ENCODE data around the gene GAK. TPM values are rescaled to one million over a fixed set of nuclear protein-coding genes. Genes with fewer than 3 reads are reported as not detected.

GAK gene
- total and polyA plus RNA-seq, 2 of the 13 experiments (the other 11 are each of a cell fraction or from before 2014, with no cell fraction given), result 17.5 to 44.3 TPM

GRCh38 chr4:931960-932712 lies at the start of gene GAK, which contains the start of gene TMEM175 (continued):
- TF ChIP-seq IRF1 (CRISPR knock-in tag; IDR thresholded peaks at IDR 0.05; ENCODE audit: low read depth), result no peak
- no peak for TF ChIP-seq MBNL3 (CRISPR knock-in tag; conservative IDR thresholded peaks at IDR 0.05)
- TF ChIP-seq NFKBIZ (CRISPR knock-in tag; IDR thresholded peaks at IDR 0.05), result no peak
- TF ChIP-seq HMGA1 (CRISPR knock-in tag; conservative IDR thresholded peaks at IDR 0.05), result no peak
- TF ChIP-seq DMTF1 (CRISPR knock-in tag; IDR thresholded peaks at IDR 0.05), result no peak
- TF ChIP-seq CEBPB (IDR thresholded peaks at IDR 0.05; ENCODE audit: borderline replicate concordance, low read depth, low read length), result no peak
- TF ChIP-seq NR0B2 (CRISPR knock-in tag; IDR thresholded peaks at IDR 0.05), result peak; percentile 76; the same call in 1 of the 2 replicates
- TF ChIP-seq FOXC1 (CRISPR knock-in tag; IDR thresholded peaks at IDR 0.05; ENCODE audit: borderline replicate concordance), result 0 out of 2 replicates have a peak, but pooled peaks have one; percentile 50
- no peak for TF ChIP-seq SMAD9 (CRISPR knock-in tag; IDR thresholded peaks at IDR 0.05)
- TF ChIP-seq ZNF574 (CRISPR knock-in tag; IDR thresholded peaks at IDR 0.05), result peak; percentile 85
- no peak for TF ChIP-seq ZNF256 (CRISPR knock-in tag; conservative IDR thresholded peaks at IDR 0.05)
- 0 out of 2 replicates have a peak, but pooled peaks have one; percentile 64 for TF ChIP-seq HOXA9 (CRISPR knock-in tag; IDR thresholded peaks at IDR 0.05; ENCODE audit: borderline replicate concordance)
- no peak; the same call in 1 of the 2 replicates for TF ChIP-seq ZNF609 (CRISPR knock-in tag; IDR thresholded peaks at IDR 0.05; ENCODE audit: borderline replicate concordance)
- no peak for TF ChIP-seq JUN (CRISPR knock-in tag; IDR thresholded peaks at IDR 0.05)
- no peak for TF ChIP-seq ZNF264 (CRISPR knock-in tag; IDR thresholded peaks at IDR 0.05)
- TF ChIP-seq SRF (IDR thresholded peaks at IDR 0.05; ENCODE audit: low read depth, low read length), result no peak
- peak; percentile 89 for TF ChIP-seq NR2C2 (CRISPR knock-in tag; IDR thresholded peaks at IDR 0.05; ENCODE audit: borderline replicate concordance)
- no peak for TF ChIP-seq FLYWCH1 (CRISPR knock-in tag; IDR thresholded peaks at IDR 0.05)
